Mucosa of descending colon (tissue), 3 donors: ENCODE measurements around the gene TAGAP. TPM values are rescaled to one million over a fixed set of nuclear protein-coding genes. Genes with fewer than 3 reads are reported as not detected.

Experiments
- ATAC-seq: fragments of 200-7000 bp; cut with Tn5 transposase; one replicate; pipeline ENCODE4 v1.9.1; 2020; ENCODE audit warnings: mild to moderate bottlenecking, moderate library complexity
- DNase-seq, 3 donors: peaks; one replicate each; pipeline ENCODE4 v3.0.0-alpha.2; 2020
- H3K36me3 ChIP-seq: fragments of 200-600 bp; one replicate; pipeline ENCODE4 v1.8.0; 2021; ENCODE audit warnings: low read depth, mild to moderate bottlenecking
- H3K4me1 ChIP-seq: fragments of 200-600 bp; one replicate; pipeline ENCODE4 v1.8.0; 2021; ENCODE audit warnings: low read depth, mild to moderate bottlenecking
- H3K4me3 ChIP-seq: fragments of 200-600 bp; one replicate; pipeline ENCODE4 v1.8.0; 2021; ENCODE audit warnings: mild to moderate bottlenecking
- H3K9me3 ChIP-seq: fragments of 200-600 bp; one replicate; pipeline ENCODE4 v1.8.0; 2021; ENCODE audit warnings: mild to moderate bottlenecking
- intact Hi-C, 2 donors: fragments of 100-400 bp; cut with DNase I in 1 of 2; cut with micrococcal nuclease in 1 of 2; formaldehyde crosslinking; loops; one replicate each; pipeline versions ENCODE4 v1.11.0 to v1.11.1; 2022; cut with DNase I, micrococcal nuclease
- total RNA-seq, 3 donors: library from RNA; stranded (reverse); fragmentation: NEBNext Ultra II Directional in 2 of 3; extraction: Animal tissue kit (Norgen Biotek cat#: 25700) in 2 of 3; gene quantifications; one replicate each; pipeline versions ENCODE4 v1.2.1 to v1.2.4, GENCODE V29; 2021 to 2023
- TF ChIP-seq, protein P1 (sequence below): fragments of 200-600 bp; IDR thresholded peaks from one replicate; pipeline ENCODE4 v1.8.0; 2022; ENCODE audit warnings: antibody characterized with exemption, mild to moderate bottlenecking
- donor health status: DM: no; HTN: no; CAD: no; lungs with moderate emphysema.
- donor health status: DM: no; HTN: no; CAD: no.
- donor health status: DM: no; HTN: yes; CAD: no.

The TAGAP gene
- total RNA-seq, 3 donors from 2014 or later: 2.0 to 4.1 (median 3.7) TPM

DNA sequence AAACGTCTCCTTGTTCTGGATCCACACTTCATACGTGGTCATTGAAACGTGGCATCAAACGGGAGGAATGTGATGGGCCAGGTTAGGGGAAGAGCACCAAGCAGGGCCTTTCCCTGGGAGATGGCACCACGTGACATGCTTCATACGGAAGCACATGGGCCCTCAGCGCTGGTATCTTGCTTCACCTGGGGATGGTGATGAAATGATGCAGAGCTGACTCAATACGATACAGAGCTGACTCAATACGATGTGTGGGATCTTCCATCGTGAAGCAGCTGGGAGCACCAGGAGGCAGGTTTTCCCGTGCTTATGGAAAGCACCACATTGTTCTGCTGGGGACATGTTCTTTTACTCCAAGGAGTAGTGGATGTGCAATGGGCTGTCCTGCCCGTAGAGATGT is 22.5 kb upstream of the TAGAP start:
- DNase-seq: no peak
- intact Hi-C loops: no loop called here
- H3K4me3 ChIP-seq: no peak overlapping the region
- H3K36me3 ChIP-seq: no peaks in the 10 kb centered on the region
- ATAC-seq: no peak
- H3K9me3 ChIP-seq: no peaks in the 10 kb centered on the region
- H3K4me1 ChIP-seq: no peaks in the 10 kb centered on the region
- TF ChIP-seq, protein P1, sequence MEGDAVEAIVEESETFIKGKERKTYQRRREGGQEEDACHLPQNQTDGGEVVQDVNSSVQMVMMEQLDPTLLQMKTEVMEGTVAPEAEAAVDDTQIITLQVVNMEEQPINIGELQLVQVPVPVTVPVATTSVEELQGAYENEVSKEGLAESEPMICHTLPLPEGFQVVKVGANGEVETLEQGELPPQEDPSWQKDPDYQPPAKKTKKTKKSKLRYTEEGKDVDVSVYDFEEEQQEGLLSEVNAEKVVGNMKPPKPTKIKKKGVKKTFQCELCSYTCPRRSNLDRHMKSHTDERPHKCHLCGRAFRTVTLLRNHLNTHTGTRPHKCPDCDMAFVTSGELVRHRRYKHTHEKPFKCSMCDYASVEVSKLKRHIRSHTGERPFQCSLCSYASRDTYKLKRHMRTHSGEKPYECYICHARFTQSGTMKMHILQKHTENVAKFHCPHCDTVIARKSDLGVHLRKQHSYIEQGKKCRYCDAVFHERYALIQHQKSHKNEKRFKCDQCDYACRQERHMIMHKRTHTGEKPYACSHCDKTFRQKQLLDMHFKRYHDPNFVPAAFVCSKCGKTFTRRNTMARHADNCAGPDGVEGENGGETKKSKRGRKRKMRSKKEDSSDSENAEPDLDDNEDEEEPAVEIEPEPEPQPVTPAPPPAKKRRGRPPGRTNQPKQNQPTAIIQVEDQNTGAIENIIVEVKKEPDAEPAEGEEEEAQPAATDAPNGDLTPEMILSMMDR: no peak

DNA sequence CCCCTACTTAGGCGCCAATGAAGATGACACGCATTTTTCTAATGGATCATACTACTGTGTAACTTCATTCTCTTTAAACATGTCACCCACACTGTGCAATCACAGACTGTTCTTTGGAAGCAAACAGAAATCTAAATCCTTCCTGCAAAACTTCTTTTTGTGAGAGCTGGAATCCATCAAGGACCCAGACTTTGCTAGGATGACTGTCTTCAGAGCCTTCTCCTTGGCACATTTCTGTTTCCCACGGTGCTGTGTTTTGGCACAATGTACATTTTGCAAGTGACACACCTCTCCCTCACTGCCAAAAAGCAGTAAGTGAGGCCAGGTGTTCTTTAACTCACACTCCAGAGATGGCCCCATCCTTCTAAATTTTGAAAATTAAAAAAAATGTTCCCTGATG is 21.7 kb upstream of the TAGAP start:
- no peak for DNase-seq
- TF ChIP-seq, protein P1: no peak
- Histone ChIP-seq H3K9me3 (no peaks in the 10 kb centered on the region), H3K36me3 (no peaks in the 10 kb centered on the region), H3K4me3 (no peak overlapping the region), H3K4me1 (no peaks in the 10 kb centered on the region)
- intact Hi-C loops: no loop called here
- no peak for ATAC-seq

DNA sequence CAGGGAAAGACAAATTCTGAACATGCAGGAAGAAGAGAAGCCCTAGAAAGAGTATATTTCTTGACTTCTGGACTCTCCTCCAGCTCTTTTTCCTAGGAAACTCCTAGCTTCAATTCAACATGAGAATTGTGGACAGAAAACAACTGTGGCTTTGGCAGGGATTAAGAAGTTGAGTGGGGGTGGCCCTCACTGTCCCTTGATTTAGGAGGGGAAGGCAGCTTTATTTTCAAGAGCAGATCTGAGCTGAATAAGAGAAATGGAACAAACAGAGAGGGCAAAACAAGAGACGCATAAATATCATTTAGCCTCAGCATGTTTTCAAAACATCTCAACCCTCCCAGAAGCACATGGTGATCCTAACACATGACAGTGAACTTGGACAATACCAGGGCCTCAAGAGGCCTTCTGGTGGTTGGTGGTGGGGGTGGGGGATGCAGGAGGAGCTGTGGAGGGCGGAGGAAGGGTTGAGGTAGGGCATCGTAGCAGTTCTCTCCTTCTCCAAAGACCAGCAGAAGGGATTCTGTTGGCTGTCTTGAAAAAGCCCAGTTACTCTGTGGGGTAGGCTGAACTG is 21.1 kb upstream of the TAGAP start:
- intact Hi-C loops: no loop called here

DNA sequence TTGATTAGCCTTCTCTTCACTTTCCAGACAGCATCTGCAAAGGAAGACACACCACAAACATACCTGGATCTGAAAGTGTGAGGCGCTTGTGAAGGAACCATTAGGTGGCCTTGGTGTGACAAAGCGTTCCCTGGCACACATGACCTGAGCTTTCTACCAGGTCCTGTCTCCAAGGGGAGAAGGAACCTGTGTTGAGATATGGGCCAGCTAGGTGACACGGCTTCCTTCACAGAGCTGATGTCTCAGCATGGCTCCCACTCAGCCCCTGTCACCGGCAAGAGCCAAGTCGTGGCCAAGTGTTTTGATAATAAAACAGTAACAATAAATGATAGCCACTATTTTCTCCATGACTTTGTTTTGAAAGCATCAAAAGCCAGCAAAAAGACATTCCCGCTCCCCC is 20.3 kb upstream of the TAGAP start:
- H3K4me1 ChIP-seq: no peaks in the 10 kb centered on the region
- ATAC-seq: no peak

More for the DNA sequence above, 21.1 kb upstream of the TAGAP start:
- TF ChIP-seq, protein P1: no peak
- Histone ChIP-seq H3K36me3 (no peaks in the 10 kb centered on the region), H3K4me1 (no peaks in the 10 kb centered on the region), H3K9me3 (no peaks in the 10 kb centered on the region), H3K4me3 (no peak overlapping the region)
- ATAC-seq (no peak), DNase-seq (no peak)

DNA sequence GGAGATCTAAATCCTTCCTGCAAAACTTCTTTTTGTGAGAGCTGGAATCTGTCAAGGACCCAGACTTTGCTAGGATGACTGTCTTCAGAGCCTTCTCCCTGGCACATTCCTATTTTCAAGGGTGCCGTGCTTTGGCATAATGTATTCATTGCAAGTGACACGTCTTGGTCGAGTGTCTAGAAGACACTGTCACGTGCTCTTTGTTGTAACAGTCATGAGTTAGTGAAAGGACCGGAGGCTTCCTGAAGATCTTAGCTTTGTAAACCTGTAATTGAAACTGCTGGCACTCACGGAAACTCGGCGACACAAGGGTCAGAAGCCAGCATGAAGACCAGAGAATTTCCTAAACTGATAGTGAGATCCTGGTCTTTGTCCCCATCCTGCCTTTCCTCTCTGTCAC is 19.7 kb upstream of the TAGAP start:
- no peaks in the 10 kb centered on the region for H3K36me3 ChIP-seq
- no peak overlapping the region for H3K4me3 ChIP-seq
- no peaks in the 10 kb centered on the region for H3K9me3 ChIP-seq
- no peaks in the 10 kb centered on the region for H3K4me1 ChIP-seq
- TF ChIP-seq, protein P1: no peak
- intact Hi-C loops: no loop called here
- DNase-seq: no peak
- no peak for ATAC-seq

More for the DNA sequence above, 20.3 kb upstream of the TAGAP start:
- no peaks in the 10 kb centered on the region for H3K36me3 ChIP-seq
- no peak overlapping the region for H3K4me3 ChIP-seq
- intact Hi-C loops: no loop called here
- no peak for DNase-seq
- H3K9me3 ChIP-seq: no peaks in the 10 kb centered on the region
- TF ChIP-seq, protein P1: no peak

DNA sequence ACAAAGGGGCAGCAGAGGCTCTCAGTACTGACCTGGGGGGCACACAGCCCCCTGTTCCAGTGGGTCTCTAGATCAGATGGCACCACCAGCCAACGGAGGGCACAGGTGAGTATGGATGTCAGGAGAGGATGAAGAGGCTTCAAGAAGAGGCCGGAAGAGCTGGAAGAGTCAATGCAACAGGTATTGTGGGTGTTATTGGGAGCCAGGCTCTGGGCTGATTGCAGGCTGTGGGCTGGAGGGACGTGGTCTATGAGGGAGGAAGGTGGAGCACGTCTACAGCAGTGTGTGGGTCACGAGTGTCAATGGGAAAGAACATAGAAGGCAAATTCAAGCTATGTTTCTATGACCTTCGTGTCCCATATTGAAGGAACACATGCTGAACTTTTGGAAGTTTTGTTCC is 18.8 kb upstream of the TAGAP start:
- DNase-seq: no peak
- Histone ChIP-seq H3K4me1 (no peaks in the 10 kb centered on the region), H3K36me3 (no peaks in the 10 kb centered on the region), H3K4me3 (no peak overlapping the region), H3K9me3 (no peaks in the 10 kb centered on the region)
- TF ChIP-seq, protein P1: no peak
- intact Hi-C loops: no loop called here
- ATAC-seq: no peak
